ENCODE data around the gene IRF2BPL.

GRCh38 chr14:77068517-77069200, 40.2 kb upstream of the IRF2BPL start:
- no peak for TF ChIP-seq CTCF (IDR thresholded peaks at IDR 0.05; ENCODE audit: low read depth, low read length)
- TF ChIP-seq EZH2phosphoT487 (IDR thresholded peaks at IDR 0.05; ENCODE audit: low read depth): no peak
